GM19099 (cell line): ENCODE data around the gene NPAS3.

Experiments used
- POLR2A ChIP-seq: IDR thresholded peaks from 3 replicates; pipeline ENCODE4 v1.6.1; 2011; ENCODE audit warnings: low read depth; ENCODE audit not compliant: insufficient read length; ENCODE audit errors: extremely low read depth

NPAS3 gene

DNA sequence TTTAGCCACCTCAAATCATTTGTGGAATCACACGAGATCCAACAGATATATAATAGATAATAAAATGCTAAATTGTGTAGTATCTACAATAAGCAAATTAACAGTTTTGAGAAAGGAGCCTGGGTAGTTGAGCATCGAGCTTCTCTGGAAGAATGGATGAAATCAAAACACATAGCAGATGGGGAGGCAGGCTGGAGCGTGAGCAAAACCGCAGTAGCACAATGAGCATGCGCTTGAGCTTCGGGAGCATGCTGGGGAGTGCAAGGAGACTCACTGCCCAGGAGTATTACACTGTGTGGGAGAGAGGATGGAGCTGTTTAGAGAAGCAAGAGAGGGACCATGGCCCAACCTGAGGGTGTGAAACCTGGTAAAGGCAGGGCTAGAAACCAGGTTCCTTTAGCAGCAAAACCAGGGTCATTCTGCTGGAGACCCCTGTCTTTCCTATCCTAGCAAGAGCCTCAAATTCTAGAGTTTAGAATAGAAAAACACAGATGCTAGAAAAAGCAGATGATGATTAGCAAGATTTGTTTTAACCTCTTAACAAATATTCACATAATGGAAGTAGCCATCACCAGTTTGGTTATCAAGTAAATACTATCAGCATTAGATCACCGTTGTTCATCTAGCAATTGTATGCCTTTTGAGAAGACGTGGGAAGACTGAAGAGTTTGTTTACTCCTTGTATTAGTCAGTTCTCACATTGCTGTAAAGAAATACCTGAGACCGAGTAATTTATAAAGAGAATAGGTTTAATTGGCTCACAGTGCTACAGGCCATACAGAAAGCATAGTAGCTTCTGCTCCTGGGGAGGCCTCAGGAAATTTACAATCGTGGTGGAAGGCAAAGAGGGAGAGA, 527.4 kb downstream of the NPAS3 start:
- no peak for TF ChIP-seq POLR2A

- no peak for TF ChIP-seq POLR2A
Observed at GRCh38 chr14:33467971-33468370, 529.3 kb downstream of the NPAS3 start.

DNA sequence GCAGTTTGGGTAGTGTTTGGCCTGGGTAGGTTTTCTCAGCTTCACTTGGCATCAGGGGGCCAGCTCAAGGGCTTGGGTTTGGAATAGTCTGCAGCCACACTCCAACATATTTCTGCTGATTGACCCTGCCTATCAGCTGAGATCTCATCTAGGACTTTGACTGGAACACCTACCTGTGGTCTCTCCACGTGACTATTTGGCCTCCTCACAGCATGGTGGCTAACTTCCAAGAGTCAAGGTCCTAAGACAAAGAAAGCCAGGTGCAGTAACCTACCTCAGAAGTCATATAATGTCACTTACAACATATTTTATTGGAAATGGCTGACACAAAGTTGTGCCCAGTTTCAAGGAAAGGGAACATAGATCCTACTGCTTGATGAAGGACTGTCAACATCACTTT, 531.2 kb downstream of the NPAS3 start:
- TF ChIP-seq POLR2A = no peak

DNA sequence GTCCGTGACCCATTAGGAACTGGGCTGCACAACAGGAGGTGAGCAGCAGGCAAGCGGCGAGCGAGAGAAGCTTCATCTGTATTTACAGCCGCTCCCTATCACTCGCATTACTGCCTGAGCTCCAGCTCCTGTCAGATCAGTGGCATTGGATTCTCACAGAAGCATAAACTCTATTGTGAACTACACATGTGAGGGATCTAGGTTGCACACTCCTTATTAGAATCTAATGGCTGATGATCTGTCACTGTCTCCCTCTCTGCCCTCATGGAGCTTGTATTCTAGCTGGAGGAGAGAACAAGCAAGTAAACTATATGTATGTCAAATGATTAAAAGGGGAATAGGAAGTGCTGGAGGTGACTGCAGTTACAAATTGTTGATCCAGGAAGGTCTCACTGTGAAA, 533.1 kb downstream of the NPAS3 start:
- TF ChIP-seq POLR2A = no peak

DNA sequence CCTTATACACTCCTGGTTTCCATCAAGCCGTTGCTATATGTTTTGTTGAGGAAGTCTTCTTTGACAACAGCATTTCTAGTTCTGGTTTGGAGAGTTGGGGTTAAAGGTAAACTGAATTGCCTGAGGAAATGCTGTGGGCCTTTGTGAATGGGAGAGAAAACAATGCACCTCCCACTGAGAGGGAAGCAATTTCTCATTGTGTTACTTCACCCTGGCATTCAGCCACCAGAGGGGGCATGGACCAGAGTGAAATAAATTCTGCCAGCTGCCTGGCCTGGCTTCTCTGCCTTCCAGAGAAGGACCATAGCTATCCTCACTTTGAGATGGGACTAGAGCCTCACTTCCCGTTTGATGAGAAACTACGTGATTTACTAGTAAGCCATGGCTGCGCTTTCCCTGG, 536.9 kb downstream of the NPAS3 start:
- no peak for TF ChIP-seq POLR2A

DNA sequence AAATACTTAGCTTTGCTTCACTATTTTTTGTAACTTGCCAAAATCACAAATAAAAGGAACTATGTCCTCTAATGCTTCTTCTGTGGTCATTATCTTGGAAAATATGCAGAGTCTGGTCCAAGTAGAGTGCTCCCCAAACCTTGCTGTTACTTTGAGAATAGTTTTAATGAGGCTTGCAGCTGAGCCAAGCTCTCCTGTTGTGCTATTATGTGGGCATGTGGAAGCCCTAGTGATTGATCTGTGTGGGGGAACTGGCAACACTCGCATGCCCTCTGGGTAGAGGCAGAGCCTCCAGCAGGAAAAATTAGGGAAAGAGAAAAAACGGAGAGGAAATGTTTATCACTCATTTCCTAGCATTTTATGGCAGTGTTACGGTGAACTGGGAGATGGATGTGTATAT, 539.1 kb downstream of the NPAS3 start:
- no peak for TF ChIP-seq POLR2A

DNA sequence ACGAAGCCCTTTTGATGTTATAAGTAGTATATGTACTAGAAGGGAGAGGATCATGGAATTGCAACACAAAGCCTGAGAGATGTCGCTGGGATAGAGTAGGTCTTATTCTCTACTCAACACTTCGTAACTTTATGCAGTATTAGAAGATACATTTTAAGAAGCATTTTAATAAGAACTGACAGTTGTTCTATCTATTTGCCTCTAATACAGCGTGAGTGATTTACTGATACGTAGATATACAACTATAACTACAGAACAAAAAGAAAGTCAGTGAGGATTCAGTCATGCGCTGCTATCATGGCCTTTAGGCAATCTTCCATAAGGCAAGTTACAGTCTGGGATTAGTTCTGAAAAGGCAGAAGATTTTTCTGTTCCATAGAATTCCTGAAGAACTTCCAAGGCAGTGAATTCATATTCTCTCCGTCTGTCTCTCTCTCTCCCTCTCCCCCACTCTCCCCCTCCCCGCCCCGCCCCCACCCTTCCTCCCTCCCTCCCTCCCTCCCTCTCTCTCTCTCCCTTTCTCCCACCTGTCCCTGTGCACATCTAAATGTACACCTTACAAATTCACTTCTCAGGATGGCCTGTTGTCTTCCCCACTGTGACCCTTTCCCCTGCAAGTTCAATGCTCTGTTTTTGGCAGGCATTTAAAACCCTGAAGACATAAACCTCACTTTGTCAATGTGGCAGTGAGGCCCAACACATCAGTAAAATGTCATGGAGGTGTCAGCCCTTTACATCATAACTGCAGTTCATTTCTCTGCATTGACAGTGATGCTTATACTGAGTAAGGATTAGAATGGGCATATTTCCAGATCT, 541.6 kb downstream of the NPAS3 start:
- no peak for TF ChIP-seq POLR2A

GRCh38 chr14:33480887-33481184, 542.2 kb downstream of the NPAS3 start:
- TF ChIP-seq POLR2A = no peak

DNA sequence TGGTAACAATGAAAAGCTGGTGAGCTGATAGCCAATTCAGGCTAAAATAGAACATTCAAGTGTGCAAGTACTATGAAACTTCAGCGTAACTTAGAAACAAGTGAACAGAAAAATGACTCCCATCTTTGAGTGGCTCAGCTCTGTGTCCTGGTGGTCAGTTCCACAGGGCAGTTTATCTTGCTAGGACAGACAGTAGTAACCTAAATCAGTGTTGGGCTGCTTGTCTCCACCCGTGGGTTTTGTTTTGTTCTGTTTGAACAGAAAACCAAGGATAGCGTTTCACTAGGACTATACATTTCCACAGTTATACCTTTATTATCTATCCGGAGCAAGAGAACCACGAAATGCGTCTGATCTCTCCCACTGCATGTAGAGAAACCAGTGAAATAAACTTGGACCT, 544.4 kb downstream of the NPAS3 start:
- TF ChIP-seq POLR2A = no peak

- TF ChIP-seq POLR2A = no peak
Observed at GRCh38 chr14:33483541-33483940, 544.9 kb downstream of the NPAS3 start.

DNA sequence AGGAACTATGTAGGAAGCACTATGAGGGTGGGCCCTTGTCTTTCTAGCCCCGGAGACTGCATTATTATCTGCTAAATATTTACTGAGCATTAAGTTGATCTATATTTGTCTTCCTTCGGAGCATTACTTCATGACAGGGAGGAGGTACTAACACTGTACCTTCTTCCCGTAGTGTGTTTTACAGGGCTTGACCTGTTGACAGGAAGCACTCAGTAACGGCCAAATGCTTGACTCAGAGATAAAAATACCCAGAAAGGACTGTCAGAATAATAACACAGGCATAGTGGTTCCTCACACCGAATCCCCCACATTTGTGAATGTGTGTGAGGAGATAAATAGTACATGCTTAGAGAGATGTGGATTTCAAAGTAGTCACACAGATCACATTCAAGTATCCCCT, 545.6 kb downstream of the NPAS3 start:
- no peak for TF ChIP-seq POLR2A

GRCh38 chr14:33486332-33486890, 547.7 kb downstream of the NPAS3 start:
- no peak for TF ChIP-seq POLR2A

- no peak for TF ChIP-seq POLR2A
Observed at GRCh38 chr14:33488582-33488981, 549.9 kb downstream of the NPAS3 start.

GRCh38 chr14:33490555-33490954, 551.9 kb downstream of the NPAS3 start:
- TF ChIP-seq POLR2A = no peak

- TF ChIP-seq POLR2A = no peak
Observed at GRCh38 chr14:33491112-33491511, 552.4 kb downstream of the NPAS3 start.

DNA sequence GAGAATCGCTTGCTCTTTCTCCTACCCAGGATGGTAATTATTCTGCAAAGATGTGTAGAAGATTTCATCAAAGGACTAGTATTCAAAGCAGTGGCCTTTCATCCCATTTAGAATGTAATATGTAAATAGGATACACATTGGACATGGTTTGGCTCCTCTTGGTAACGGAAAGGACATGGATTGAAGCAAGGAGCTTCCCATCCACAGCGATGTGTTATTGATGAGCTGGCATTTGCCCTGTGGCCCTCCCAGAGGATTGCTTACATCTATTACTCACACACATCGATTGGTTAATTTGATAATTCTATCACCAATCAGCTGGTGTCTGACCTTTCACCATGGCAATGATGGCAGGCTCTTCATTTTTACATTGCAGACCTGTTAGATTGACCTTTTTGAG, 553.8 kb downstream of the NPAS3 start:
- TF ChIP-seq POLR2A = no peak
